Limb (tissue), 2 donors: Measurements from ENCODE around the gene GRIA2.
"Not testable (repeated sequence)": the region's sequence is repeated elsewhere in the genome, so short reads cannot be mapped to it uniquely, and the experiment has no call there.

Source experiments
- DNase-seq, 2 donors: peaks; one replicate each; pipeline ENCODE4 v3.0.0-alpha.2; 2016; ENCODE audit errors: extremely low spot score in 2 of 2

Gene GRIA2

GRCh38 chr4:157258165-157258564 lies 37.6 kb downstream of the GRIA2 start:
- not testable (repeated sequence) for DNase-seq

GRCh38 chr4:157265281-157265680 lies 44.8 kb downstream of the GRIA2 start:
- DNase-seq = peak; percentile 44 to 50

GRCh38 chr4:157270108-157270507 lies 49.6 kb downstream of the GRIA2 start:
- DNase-seq = no peak

GRCh38 chr4:157270552-157270951 lies 50.0 kb downstream of the GRIA2 start:
- DNase-seq = no peak

- DNase-seq = no peak
Measured at GRCh38 chr4:157271166-157271869, 50.8 kb downstream of the GRIA2 start.

GRCh38 chr4:157280673-157281072 lies 60.1 kb downstream of the GRIA2 start:
- DNase-seq = no peak

GRCh38 chr4:157282019-157282418 lies 61.5 kb downstream of the GRIA2 start:
- DNase-seq = no peak

- no peak for DNase-seq
Measured at GRCh38 chr4:157287445-157287844, 66.9 kb downstream of the GRIA2 start.

- no peak for DNase-seq
Measured at GRCh38 chr4:157290622-157291021, 70.1 kb downstream of the GRIA2 start.

GRCh38 chr4:157291071-157291470 lies 70.5 kb downstream of the GRIA2 start:
- no peak for DNase-seq

- no peak for DNase-seq
Measured at GRCh38 chr4:157293673-157294072, 73.1 kb downstream of the GRIA2 start.

- no peak for DNase-seq
Measured at GRCh38 chr4:157294575-157294974, 74.0 kb downstream of the GRIA2 start.

- DNase-seq = no peak
Measured at GRCh38 chr4:157300701-157301100, 80.2 kb downstream of the GRIA2 start.

- no peak for DNase-seq
Measured at GRCh38 chr4:157303471-157303960, 83.0 kb downstream of the GRIA2 start.

- DNase-seq = no peak
Measured at GRCh38 chr4:157304769-157305168, 84.2 kb downstream of the GRIA2 start.

- no peak for DNase-seq
Measured at GRCh38 chr4:157312702-157313101, 92.2 kb downstream of the GRIA2 start.

GRCh38 chr4:157314906-157315305 lies 94.4 kb downstream of the GRIA2 start:
- no peak for DNase-seq

GRCh38 chr4:157315968-157316367 lies 95.4 kb downstream of the GRIA2 start:
- DNase-seq = no peak

- DNase-seq = no peak
Measured at GRCh38 chr4:157320092-157320491, 99.6 kb downstream of the GRIA2 start.

GRCh38 chr4:157327666-157328065 lies 107.1 kb downstream of the GRIA2 start:
- DNase-seq = no peak

GRCh38 chr4:157357887-157358286 lies 137.4 kb downstream of the GRIA2 start:
- no peak for DNase-seq

GRCh38 chr4:157358439-157358838 lies 137.9 kb downstream of the GRIA2 start:
- DNase-seq = no peak

- DNase-seq = no peak
Measured at GRCh38 chr4:157358851-157359250, 138.3 kb downstream of the GRIA2 start.

- no peak for DNase-seq
Measured at GRCh38 chr4:157363360-157363759, 142.8 kb downstream of the GRIA2 start.
